Neural progenitor cell (in vitro differentiated cells): Measurements from ENCODE around the gene AMACR.

Experiments
- EZH2 ChIP-seq: fragments of 200-600 bp; sonication (generic); IDR thresholded peaks from 2 replicates; pipeline ENCODE4 v1.6.1; 2017; ENCODE audit warnings: antibody characterized with exemption, mild to moderate bottlenecking, moderate library complexity
- EZH2phosphoT487 ChIP-seq: fragments of 200-600 bp; sonication (generic); IDR thresholded peaks from 2 replicates; pipeline ENCODE4 v1.6.1; 2017; ENCODE audit warnings: antibody characterized with exemption
- TF ChIP-seq, protein P1 (sequence below): fragments of 200-600 bp; sonication (generic); IDR thresholded peaks from 2 replicates; pipeline ENCODE4 v1.5.1; 2017; ENCODE audit warnings: antibody characterized with exemption, mild to moderate bottlenecking

DNA sequence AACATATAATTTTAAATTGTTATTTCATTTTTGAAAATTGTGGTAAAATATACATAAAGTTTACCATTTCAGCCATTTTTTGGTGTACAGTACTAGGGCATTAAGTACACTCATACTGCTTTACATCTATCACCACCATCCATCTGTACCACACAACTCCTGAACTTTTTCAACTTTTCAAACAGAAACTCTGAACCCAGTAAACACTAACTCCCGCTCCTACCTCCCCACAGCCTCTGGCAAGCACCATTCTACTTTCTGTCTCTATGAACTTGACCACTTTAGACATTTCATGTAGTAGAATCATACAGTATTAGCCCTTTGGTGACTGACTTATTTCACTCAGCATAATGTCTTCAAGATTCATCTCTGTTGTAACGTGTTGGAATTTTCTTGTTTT lies 15.0 kb downstream of the AMACR start:
- TF ChIP-seq, protein P1, sequence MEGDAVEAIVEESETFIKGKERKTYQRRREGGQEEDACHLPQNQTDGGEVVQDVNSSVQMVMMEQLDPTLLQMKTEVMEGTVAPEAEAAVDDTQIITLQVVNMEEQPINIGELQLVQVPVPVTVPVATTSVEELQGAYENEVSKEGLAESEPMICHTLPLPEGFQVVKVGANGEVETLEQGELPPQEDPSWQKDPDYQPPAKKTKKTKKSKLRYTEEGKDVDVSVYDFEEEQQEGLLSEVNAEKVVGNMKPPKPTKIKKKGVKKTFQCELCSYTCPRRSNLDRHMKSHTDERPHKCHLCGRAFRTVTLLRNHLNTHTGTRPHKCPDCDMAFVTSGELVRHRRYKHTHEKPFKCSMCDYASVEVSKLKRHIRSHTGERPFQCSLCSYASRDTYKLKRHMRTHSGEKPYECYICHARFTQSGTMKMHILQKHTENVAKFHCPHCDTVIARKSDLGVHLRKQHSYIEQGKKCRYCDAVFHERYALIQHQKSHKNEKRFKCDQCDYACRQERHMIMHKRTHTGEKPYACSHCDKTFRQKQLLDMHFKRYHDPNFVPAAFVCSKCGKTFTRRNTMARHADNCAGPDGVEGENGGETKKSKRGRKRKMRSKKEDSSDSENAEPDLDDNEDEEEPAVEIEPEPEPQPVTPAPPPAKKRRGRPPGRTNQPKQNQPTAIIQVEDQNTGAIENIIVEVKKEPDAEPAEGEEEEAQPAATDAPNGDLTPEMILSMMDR, result no peak
- TF ChIP-seq EZH2 (no peak), EZH2phosphoT487 (no peak)
